Measurements from ENCODE around the gene STAT4.

Gene STAT4

GRCh38 chr2:191041418-191042161 lies 109.2 kb downstream of the STAT4 start:
- no peak for DNase-seq (ENCODE audit: low spot score)

- DNase-seq (ENCODE audit: low spot score): no peak
Observed at GRCh38 chr2:191039616-191040015, 111.2 kb downstream of the STAT4 start.

- DNase-seq (ENCODE audit: low spot score): no peak
Observed at GRCh38 chr2:191038741-191039140, 112.1 kb downstream of the STAT4 start.

- no peak for DNase-seq (ENCODE audit: low spot score)
Observed at GRCh38 chr2:191038241-191038725, 112.5 kb downstream of the STAT4 start.

GRCh38 chr2:191037351-191037750 lies 113.4 kb downstream of the STAT4 start:
- no peak for DNase-seq (ENCODE audit: low spot score)

GRCh38 chr2:191036363-191036762 lies 114.4 kb downstream of the STAT4 start:
- no peak for DNase-seq (ENCODE audit: low spot score)

GRCh38 chr2:191032588-191033429 lies 118.0 kb downstream of the STAT4 start:
- DNase-seq (ENCODE audit: low spot score): no peak

GRCh38 chr2:191031256-191031655 lies 119.5 kb downstream of the STAT4 start:
- DNase-seq (ENCODE audit: low spot score): no peak

- no peak for DNase-seq (ENCODE audit: low spot score)
Observed at GRCh38 chr2:191030521-191031154, 120.2 kb downstream of the STAT4 start.

- DNase-seq (ENCODE audit: low spot score): no peak
Observed at GRCh38 chr2:191029280-191029950, 121.4 kb downstream of the STAT4 start.

GRCh38 chr2:191026377-191026776 lies 124.4 kb downstream of the STAT4 start:
- no peak for DNase-seq (ENCODE audit: low spot score)

GRCh38 chr2:191025135-191025534 lies 125.7 kb downstream of the STAT4 start:
- no peak for DNase-seq (ENCODE audit: low spot score)

- no peak for DNase-seq (ENCODE audit: low spot score)
Observed at GRCh38 chr2:191023235-191023679, 127.5 kb downstream of the STAT4 start.

GRCh38 chr2:191020742-191021381 lies 129.9 kb downstream of the STAT4 start:
- DNase-seq (ENCODE audit: low spot score): peak; percentile 72

- peak; percentile 99 for DNase-seq (ENCODE audit: low spot score)
Observed at GRCh38 chr2:191020221-191020741, 130.5 kb downstream of the STAT4 start.

- no peak for DNase-seq (ENCODE audit: low spot score)
Observed at GRCh38 chr2:191019376-191019775, 131.4 kb downstream of the STAT4 start.

GRCh38 chr2:191018643-191019119 lies 132.1 kb downstream of the STAT4 start:
- no peak for DNase-seq (ENCODE audit: low spot score)

GRCh38 chr2:191018048-191018447 lies 132.7 kb downstream of the STAT4 start:
- DNase-seq (ENCODE audit: low spot score): no peak

GRCh38 chr2:191015831-191016230 lies 135.0 kb downstream of the STAT4 start:
- no peak for DNase-seq (ENCODE audit: low spot score)

- no peak for DNase-seq (ENCODE audit: low spot score)
Observed at GRCh38 chr2:191015239-191015638, 135.6 kb downstream of the STAT4 start.

GRCh38 chr2:191014653-191015020 lies 136.2 kb downstream of the STAT4 start:
- DNase-seq (ENCODE audit: low spot score): no peak
